Ishikawa (cell line): ENCODE data around the gene CD59.

Experiments used
- CEBPB ChIP-seq: IDR thresholded peaks from 2 replicates; pipeline ENCODE4 v1.6.1; 2012
- EGR1 ChIP-seq: IDR thresholded peaks from 2 replicates; pipeline ENCODE4 v1.6.1; 2012
- EP300 ChIP-seq: IDR thresholded peaks from 2 replicates; pipeline ENCODE4 v1.6.1; 2012; ENCODE audit warnings: borderline replicate concordance
- MAX ChIP-seq: IDR thresholded peaks from 2 replicates; pipeline ENCODE4 v1.6.1; 2012
- NFIC ChIP-seq: IDR thresholded peaks from 2 replicates; pipeline ENCODE4 v1.6.1; 2012
- TAF1 ChIP-seq: IDR thresholded peaks from 2 replicates; pipeline ENCODE4 v1.6.1; 2012; ENCODE audit warnings: low read depth, mild to moderate bottlenecking
- TCF12 ChIP-seq: IDR thresholded peaks from 2 replicates; pipeline ENCODE4 v1.6.1; 2012; ENCODE audit warnings: low read depth
- TF ChIP-seq, protein P1 (sequence below): IDR thresholded peaks from 2 replicates; pipeline ENCODE4 v1.6.1; 2012
- TF ChIP-seq, protein P2 (sequence below): IDR thresholded peaks from 2 replicates; pipeline ENCODE4 v1.6.1; 2012; ENCODE audit warnings: low read depth, mild to moderate bottlenecking

DNA sequence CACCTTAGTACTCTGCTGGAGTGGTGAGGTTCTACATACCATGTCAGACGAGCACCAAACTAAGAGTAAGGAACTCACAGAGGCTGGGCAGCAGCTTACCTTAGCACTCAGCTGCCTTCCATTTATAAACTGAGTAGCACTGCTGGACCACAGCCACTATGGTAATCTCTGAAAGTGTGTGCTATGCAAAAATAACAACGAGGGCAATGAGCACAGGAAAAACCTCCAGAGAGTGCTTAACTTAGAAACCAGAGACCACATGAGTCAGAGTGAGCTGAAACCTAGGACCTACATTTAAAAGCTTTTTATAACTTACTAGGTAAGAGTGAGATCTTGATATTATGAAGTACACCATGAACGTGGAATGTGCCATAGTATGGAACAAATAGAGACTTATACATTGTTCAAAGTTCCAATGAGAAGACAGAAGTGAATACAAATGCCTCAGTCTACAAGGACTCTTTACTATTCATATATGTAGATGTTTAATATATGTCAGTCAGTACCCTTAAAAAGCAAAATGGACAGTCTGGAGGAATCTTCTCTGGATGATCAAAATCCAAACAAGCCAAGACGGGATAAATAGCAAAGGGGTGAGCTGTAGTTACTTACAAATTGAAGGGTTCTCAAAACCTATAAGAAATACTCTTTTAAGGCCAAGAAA is 17.2 kb upstream of the CD59 start:
- TF ChIP-seq EP300 (no peak), CEBPB (no peak), EGR1 (no peak), NFIC (no peak), TCF12 (no peak), TAF1 (no peak), MAX (no peak)
- TF ChIP-seq, protein P1, sequence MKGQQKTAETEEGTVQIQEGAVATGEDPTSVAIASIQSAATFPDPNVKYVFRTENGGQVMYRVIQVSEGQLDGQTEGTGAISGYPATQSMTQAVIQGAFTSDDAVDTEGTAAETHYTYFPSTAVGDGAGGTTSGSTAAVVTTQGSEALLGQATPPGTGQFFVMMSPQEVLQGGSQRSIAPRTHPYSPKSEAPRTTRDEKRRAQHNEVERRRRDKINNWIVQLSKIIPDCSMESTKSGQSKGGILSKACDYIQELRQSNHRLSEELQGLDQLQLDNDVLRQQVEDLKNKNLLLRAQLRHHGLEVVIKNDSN, result no peak
- TF ChIP-seq, protein P2, sequence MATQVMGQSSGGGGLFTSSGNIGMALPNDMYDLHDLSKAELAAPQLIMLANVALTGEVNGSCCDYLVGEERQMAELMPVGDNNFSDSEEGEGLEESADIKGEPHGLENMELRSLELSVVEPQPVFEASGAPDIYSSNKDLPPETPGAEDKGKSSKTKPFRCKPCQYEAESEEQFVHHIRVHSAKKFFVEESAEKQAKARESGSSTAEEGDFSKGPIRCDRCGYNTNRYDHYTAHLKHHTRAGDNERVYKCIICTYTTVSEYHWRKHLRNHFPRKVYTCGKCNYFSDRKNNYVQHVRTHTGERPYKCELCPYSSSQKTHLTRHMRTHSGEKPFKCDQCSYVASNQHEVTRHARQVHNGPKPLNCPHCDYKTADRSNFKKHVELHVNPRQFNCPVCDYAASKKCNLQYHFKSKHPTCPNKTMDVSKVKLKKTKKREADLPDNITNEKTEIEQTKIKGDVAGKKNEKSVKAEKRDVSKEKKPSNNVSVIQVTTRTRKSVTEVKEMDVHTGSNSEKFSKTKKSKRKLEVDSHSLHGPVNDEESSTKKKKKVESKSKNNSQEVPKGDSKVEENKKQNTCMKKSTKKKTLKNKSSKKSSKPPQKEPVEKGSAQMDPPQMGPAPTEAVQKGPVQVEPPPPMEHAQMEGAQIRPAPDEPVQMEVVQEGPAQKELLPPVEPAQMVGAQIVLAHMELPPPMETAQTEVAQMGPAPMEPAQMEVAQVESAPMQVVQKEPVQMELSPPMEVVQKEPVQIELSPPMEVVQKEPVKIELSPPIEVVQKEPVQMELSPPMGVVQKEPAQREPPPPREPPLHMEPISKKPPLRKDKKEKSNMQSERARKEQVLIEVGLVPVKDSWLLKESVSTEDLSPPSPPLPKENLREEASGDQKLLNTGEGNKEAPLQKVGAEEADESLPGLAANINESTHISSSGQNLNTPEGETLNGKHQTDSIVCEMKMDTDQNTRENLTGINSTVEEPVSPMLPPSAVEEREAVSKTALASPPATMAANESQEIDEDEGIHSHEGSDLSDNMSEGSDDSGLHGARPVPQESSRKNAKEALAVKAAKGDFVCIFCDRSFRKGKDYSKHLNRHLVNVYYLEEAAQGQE, result no peak
